ENCODE data around the gene PSMC6. TPM values are rescaled to one million over a fixed set of nuclear protein-coding genes. Genes with fewer than 3 reads are reported as not detected.
A peak's percentile ranks its signal among the peaks of the same experiment; 100 is the strongest.

Gene PSMC6
- total and polyA plus RNA-seq, 2 of the 13 experiments (the other 11 are each of a cell fraction or from before 2014, with no cell fraction given) = 90.0 to 210 TPM

GRCh38 chr14:52729925-52730708 is 23.1 kb downstream of the PSMC6 start, which contains the start of gene STYX (continued):
- peak; percentile 18; the same call in 1 of the 2 replicates for TF ChIP-seq ZNF609 (CRISPR knock-in tag; IDR thresholded peaks at IDR 0.05; ENCODE audit: borderline replicate concordance)
- TF ChIP-seq MBNL3 (CRISPR knock-in tag; conservative IDR thresholded peaks at IDR 0.05) = no peak
- peak; percentile 72 for TF ChIP-seq KMT2A (CRISPR knock-in tag; IDR thresholded peaks at IDR 0.05)
- no peak for TF ChIP-seq ATF5 (CRISPR knock-in tag; IDR thresholded peaks at IDR 0.05; ENCODE audit: low read depth)
- TF ChIP-seq POLR2AphosphoS2 (IDR thresholded peaks at IDR 0.05; ENCODE audit: low read depth, low read length) = peak; percentile 65; the same call in 1 of the 2 replicates
- no peak for TF ChIP-seq PPARG (CRISPR knock-in tag; conservative IDR thresholded peaks at IDR 0.05)
- no peak for TF ChIP-seq ETV6 (CRISPR knock-in tag; conservative IDR thresholded peaks at IDR 0.05)
- TF ChIP-seq, protein P1, sequence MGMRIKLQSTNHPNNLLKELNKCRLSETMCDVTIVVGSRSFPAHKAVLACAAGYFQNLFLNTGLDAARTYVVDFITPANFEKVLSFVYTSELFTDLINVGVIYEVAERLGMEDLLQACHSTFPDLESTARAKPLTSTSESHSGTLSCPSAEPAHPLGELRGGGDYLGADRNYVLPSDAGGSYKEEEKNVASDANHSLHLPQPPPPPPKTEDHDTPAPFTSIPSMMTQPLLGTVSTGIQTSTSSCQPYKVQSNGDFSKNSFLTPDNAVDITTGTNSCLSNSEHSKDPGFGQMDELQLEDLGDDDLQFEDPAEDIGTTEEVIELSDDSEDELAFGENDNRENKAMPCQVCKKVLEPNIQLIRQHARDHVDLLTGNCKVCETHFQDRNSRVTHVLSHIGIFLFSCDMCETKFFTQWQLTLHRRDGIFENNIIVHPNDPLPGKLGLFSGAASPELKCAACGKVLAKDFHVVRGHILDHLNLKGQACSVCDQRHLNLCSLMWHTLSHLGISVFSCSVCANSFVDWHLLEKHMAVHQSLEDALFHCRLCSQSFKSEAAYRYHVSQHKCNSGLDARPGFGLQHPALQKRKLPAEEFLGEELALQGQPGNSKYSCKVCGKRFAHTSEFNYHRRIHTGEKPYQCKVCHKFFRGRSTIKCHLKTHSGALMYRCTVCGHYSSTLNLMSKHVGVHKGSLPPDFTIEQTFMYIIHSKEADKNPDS (CRISPR knock-in tag; IDR thresholded peaks at IDR 0.05) = no peak
- TF ChIP-seq JUNB (CRISPR knock-in tag; IDR thresholded peaks at IDR 0.05; ENCODE audit: borderline replicate concordance) = no peak
- TF ChIP-seq SRSF9 (IDR thresholded peaks at IDR 0.05; ENCODE audit: borderline replicate concordance, insufficient read depth, low read depth, low read length, poor library complexity, severe bottlenecking) = no peak
- TF ChIP-seq, protein P2, sequence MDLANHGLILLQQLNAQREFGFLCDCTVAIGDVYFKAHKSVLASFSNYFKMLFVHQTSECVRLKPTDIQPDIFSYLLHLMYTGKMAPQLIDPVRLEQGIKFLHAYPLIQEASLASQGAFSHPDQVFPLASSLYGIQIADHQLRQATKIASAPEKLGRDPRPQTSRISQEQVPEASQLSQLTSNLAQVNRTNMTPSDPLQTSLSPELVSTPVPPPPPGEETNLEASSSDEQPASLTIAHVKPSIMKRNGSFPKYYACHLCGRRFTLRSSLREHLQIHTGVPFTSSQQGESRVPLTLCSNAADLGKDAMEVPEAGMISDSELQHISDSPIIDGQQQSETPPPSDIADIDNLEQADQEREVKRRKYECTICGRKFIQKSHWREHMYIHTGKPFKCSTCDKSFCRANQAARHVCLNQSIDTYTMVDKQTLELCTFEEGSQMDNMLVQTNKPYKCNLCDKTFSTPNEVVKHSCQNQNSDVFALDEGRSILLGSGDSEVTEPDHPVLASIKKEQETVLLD (CRISPR knock-in tag; IDR thresholded peaks at IDR 0.05; ENCODE audit: low read depth) = no peak
- TF ChIP-seq ATF1 (CRISPR knock-in tag; IDR thresholded peaks at IDR 0.05) = no peak
- TF ChIP-seq NFAT5 (CRISPR knock-in tag; IDR thresholded peaks at IDR 0.05) = no peak
- no peak for TF ChIP-seq BCL6 (CRISPR knock-in tag; IDR thresholded peaks at IDR 0.05)

Data from HepG2 (cell line).